Activated B cell treated with CpG ODN at 0.5 μM for 24 hours (primary cell): ENCODE data around the gene PTPRE. TPM values are rescaled to one million over a fixed set of nuclear protein-coding genes. Genes with fewer than 3 reads are reported as not detected.

Experiments used
- ATAC-seq: fragments of 200-7000 bp; cut with Tn5 transposase; one replicate; pipeline ENCODE4 v1.10.0; 2021; ENCODE audit warnings: low read depth, mild to moderate bottlenecking, moderate library complexity
- CTCF ChIA-PET: fragments of 350-600 bp; sonication (Branson Sonifier 250); formaldehyde crosslinking; loops from one replicate; lab custom pipeline; 2021; ENCODE audit warnings: antibody characterized with exemption; lab: Charles Lee
- POLR2A ChIA-PET: fragments of 350-600 bp; sonication (Branson Sonifier 250); formaldehyde crosslinking; loops from one replicate; lab custom pipeline; 2021; ENCODE audit warnings: antibody characterized with exemption; lab: Charles Lee
- DNase-seq: peaks from one replicate; pipeline ENCODE4 v3.0.0; 2022
- H3K27ac Mint-ChIP-seq: one replicate; pipeline ENCODE4 v1.8.0; 2020; ENCODE audit warnings: mixed read lengths
- H3K27me3 Mint-ChIP-seq: one replicate; pipeline ENCODE4 v1.8.0; 2021; ENCODE audit warnings: mixed read lengths
- H3K36me3 Mint-ChIP-seq: one replicate; pipeline ENCODE4 v1.8.0; 2021; ENCODE audit warnings: low read depth, mixed read lengths
- H3K4me1 Mint-ChIP-seq: one replicate; pipeline ENCODE4 v1.8.0; 2021; ENCODE audit warnings: mixed read lengths
- H3K4me3 Mint-ChIP-seq: one replicate; pipeline ENCODE4 v1.8.0; 2020; ENCODE audit warnings: mild to moderate bottlenecking, mixed read lengths
- H3K9me3 Mint-ChIP-seq: one replicate; pipeline ENCODE4 v1.8.0; 2020; ENCODE audit warnings: mixed read lengths
- CTCF ChIP-seq: fragments of 200-600 bp; IDR thresholded peaks from one replicate; pipeline ENCODE4 v1.8.0; 2022; ENCODE audit warnings: antibody characterized with exemption, mild to moderate bottlenecking
- intact Hi-C: fragments of 100-400 bp; cut with micrococcal nuclease; formaldehyde crosslinking; loops from one replicate; pipeline ENCODE4 v1.15.1; 2024
- total RNA-seq: library from RNA; stranded (reverse); gene quantifications from 2 replicates; pipeline ENCODE4 v1.2.3, GENCODE V29; 2022

The PTPRE gene
- total RNA-seq, 1 donor from 2014 or later, result 36.8 TPM

- Mint-ChIP-seq H3K27me3 (no peaks in the 10 kb centered on the region), H3K27ac (peak overlapping the region; percentile 86), H3K36me3 (peaks cover 47% of the 10 kb centered on the region), H3K9me3 (no peaks in the 10 kb centered on the region), H3K4me3 (peak overlapping the region; percentile 57), H3K4me1 (peaks cover 72% of the 10 kb centered on the region)
- no peak for TF ChIP-seq CTCF
- CTCF ChIA-PET, result interaction anchor here (0.8 to 6.0 kb wide), 7 partner anchors 9 to 347 kb away, joined by 3 to 44 read pairs (median 5); no protein-coding TSS in a partner anchor
- no peak for ATAC-seq
- DNase-seq, result no peak
- intact Hi-C loops, result loop anchor here (5.0 kb wide), 2 partner anchors 150 to 1410 kb away; no protein-coding TSS in a partner anchor
- POLR2A ChIA-PET, result interaction anchor here (0.8 to 5.6 kb wide), 8 partner anchors 9 to 208 kb away, joined by 3 to 162 read pairs (median 4); no protein-coding TSS in a partner anchor
Observed at GRCh38 chr10:128062331-128062880, 155.5 kb downstream of the PTPRE start.

- peak overlapping the region; percentile 57 for H3K4me3 Mint-ChIP-seq
- peak; percentile 29 for ATAC-seq
Observed at GRCh38 chr10:128062881-128063563, 156.1 kb downstream of the PTPRE start.

GRCh38 chr10:128063736-128064107 is 156.8 kb downstream of the PTPRE start:
- Mint-ChIP-seq H3K9me3 (no peaks in the 10 kb centered on the region), H3K27me3 (no peaks in the 10 kb centered on the region), H3K4me3 (peak overlapping the region; percentile 57), H3K4me1 (peaks cover 73% of the 10 kb centered on the region), H3K36me3 (peaks cover 49% of the 10 kb centered on the region), H3K27ac (peak overlapping the region; percentile 86)
- no peak for ATAC-seq
- ChIA-PET POLR2A (interaction anchor here (1.3 to 5.6 kb wide), 4 partner anchors 15 to 209 kb away, joined by 4 to 162 read pairs (median 14); no protein-coding TSS in a partner anchor), CTCF (interaction anchor here (1.2 to 6.0 kb wide), 4 partner anchors 16 to 348 kb away, joined by 3 to 44 read pairs (median 16); no protein-coding TSS in a partner anchor)
- intact Hi-C loops, result loop anchor here (1.0 to 5.0 kb wide), 7 partner anchors 16 to 1409 kb away; no protein-coding TSS in a partner anchor
- DNase-seq, result no peak
- TF ChIP-seq CTCF, result no peak

More at GRCh38 chr10:128062881-128063563, 156.1 kb downstream of the PTPRE start:
- Mint-ChIP-seq H3K4me1 (peaks cover 74% of the 10 kb centered on the region), H3K27me3 (no peaks in the 10 kb centered on the region), H3K27ac (peak overlapping the region; percentile 86), H3K36me3 (peaks cover 48% of the 10 kb centered on the region), H3K9me3 (no peaks in the 10 kb centered on the region)
- intact Hi-C loops, result loop anchor here (1.0 to 5.0 kb wide), 3 partner anchors 28 to 1409 kb away; no protein-coding TSS in a partner anchor
- TF ChIP-seq CTCF, result no peak
- CTCF ChIA-PET, result interaction anchor here (1.4 to 6.0 kb wide), 6 partner anchors 10 to 347 kb away, joined by 3 to 44 read pairs (median 6); no protein-coding TSS in a partner anchor
- DNase-seq, result peak; percentile 57
- POLR2A ChIA-PET, result interaction anchor here (1.2 to 5.6 kb wide), 6 partner anchors 9 to 209 kb away, joined by 4 to 162 read pairs (median 6); no protein-coding TSS in a partner anchor

GRCh38 chr10:128064108-128064969 is 157.4 kb downstream of the PTPRE start:
- intact Hi-C loops, result loop anchor here (1.0 to 5.0 kb wide), 6 partner anchors 17 to 1408 kb away; no protein-coding TSS in a partner anchor
- Mint-ChIP-seq H3K4me1 (peaks cover 71% of the 10 kb centered on the region), H3K27me3 (no peaks in the 10 kb centered on the region), H3K27ac (peak overlapping the region; percentile 86), H3K36me3 (peaks cover 48% of the 10 kb centered on the region), H3K4me3 (peak overlapping the region; percentile 57), H3K9me3 (no peaks in the 10 kb centered on the region)
- POLR2A ChIA-PET, result interaction anchor here (1.3 to 5.6 kb wide), 4 partner anchors 16 to 210 kb away, joined by 4 to 162 read pairs (median 14); no protein-coding TSS in a partner anchor
- TF ChIP-seq CTCF, result no peak
- peak; percentile 68 for DNase-seq
- CTCF ChIA-PET, result interaction anchor here (1.0 to 6.0 kb wide), 6 partner anchors 14 to 348 kb away, joined by 3 to 44 read pairs (median 6); no protein-coding TSS in a partner anchor
- peak; percentile 76 for ATAC-seq
